Urothelium cell line (cell line): ENCODE measurements around the gene ZFPM1.

Experiments
- DNase-seq: peaks from one replicate; pipeline ENCODE4 v3.0.0; 2011; ENCODE audit warnings: low spot score, mixed read lengths
- FAIRE-seq: peaks from 2 replicates; lab custom pipeline; 2011; peaks lifted over from hg19 to GRCh38; lab: Jason Lieb, UNC

Gene ZFPM1

GRCh38 chr16:88524274-88524972 lies 71.3 kb downstream of the ZFPM1 start:
- FAIRE-seq (no peak), DNase-seq (no peak)

- no peak for FAIRE-seq
Measured at GRCh38 chr16:88524973-88525662, 72.0 kb downstream of the ZFPM1 start.

GRCh38 chr16:88525663-88525990 lies 72.5 kb downstream of the ZFPM1 start:
- FAIRE-seq (no peak), DNase-seq (no peak)

More at GRCh38 chr16:88524973-88525662, 72.0 kb downstream of the ZFPM1 start:
- no peak for DNase-seq

GRCh38 chr16:88526008-88526905 lies 73.2 kb downstream of the ZFPM1 start:
- FAIRE-seq: no peak
- DNase-seq: no peak

- no peak for DNase-seq
- no peak for FAIRE-seq
Measured at GRCh38 chr16:88526906-88527185, 73.8 kb downstream of the ZFPM1 start.

GRCh38 chr16:88527186-88527936 lies 74.3 kb downstream of the ZFPM1 start:
- FAIRE-seq (no peak), DNase-seq (peak; percentile 61)

GRCh38 chr16:88527937-88528743 lies 75.1 kb downstream of the ZFPM1 start:
- FAIRE-seq (no peak), DNase-seq (no peak)

- DNase-seq: no peak
Measured at GRCh38 chr16:88528902-88529318, 75.8 kb downstream of the ZFPM1 start.

GRCh38 chr16:88529596-88529995 lies 76.5 kb downstream of the ZFPM1 start:
- FAIRE-seq (no peak), DNase-seq (no peak)

More at GRCh38 chr16:88528902-88529318, 75.8 kb downstream of the ZFPM1 start:
- no peak for FAIRE-seq

GRCh38 chr16:88530051-88530857 lies 77.2 kb downstream of the ZFPM1 start:
- no peak for DNase-seq
- FAIRE-seq: no peak

- DNase-seq (no peak), FAIRE-seq (no peak)
Measured at GRCh38 chr16:88530858-88531203, 77.8 kb downstream of the ZFPM1 start.

- no peak for FAIRE-seq
- no peak for DNase-seq
Measured at GRCh38 chr16:88531346-88531745, 78.3 kb downstream of the ZFPM1 start.

- FAIRE-seq: no peak
- DNase-seq: no peak
Measured at GRCh38 chr16:88531931-88532433, 78.9 kb downstream of the ZFPM1 start.

- no peak for DNase-seq
- FAIRE-seq: no peak
Measured at GRCh38 chr16:88532434-88533241, 79.6 kb downstream of the ZFPM1 start.

GRCh38 chr16:88533381-88533917 lies 80.4 kb downstream of the ZFPM1 start:
- no peak for FAIRE-seq
- DNase-seq: no peak

GRCh38 chr16:88533932-88534637 lies 81.0 kb downstream of the ZFPM1 start:
- peak; percentile 68 for FAIRE-seq
- DNase-seq: peak; percentile 97

GRCh38 chr16:88534638-88535190 lies 81.6 kb downstream of the ZFPM1 start:
- FAIRE-seq: no peak

More at GRCh38 chr16:88534638-88535190, 81.6 kb downstream of the ZFPM1 start:
- peak; percentile 75 for DNase-seq
